Measurements from ENCODE around the gene ACTA1.
"Not testable (repeated sequence)": the region's sequence is repeated elsewhere in the genome, so short reads cannot be mapped to it uniquely, and the experiment has no call there.

Gene ACTA1

GRCh38 chr1:229434005-229434640 lies at the start of gene ACTA1:
TSS of gene ACTA1 (minus strand) at chr1:229434094. CDS start at chr1:229433115, 979 bp downstream.
- DNase-seq (ENCODE audit: low read depth in 2 of 2): no peak

GRCh38 chr1:229482511-229482910 lies 48.6 kb upstream of the ACTA1 start:
- DNase-seq (ENCODE audit: low read depth in 2 of 2): no peak

- DNase-seq (ENCODE audit: low read depth in 2 of 2): no peak
Measured at GRCh38 chr1:229480495-229480894, 46.6 kb upstream of the ACTA1 start.

- no peak for DNase-seq (ENCODE audit: low read depth in 2 of 2)
Measured at GRCh38 chr1:229479660-229480399, 45.9 kb upstream of the ACTA1 start.

GRCh38 chr1:229478852-229479251 lies 45.0 kb upstream of the ACTA1 start:
- no peak for DNase-seq (ENCODE audit: low read depth in 2 of 2)

GRCh38 chr1:229475859-229476258 lies 42.0 kb upstream of the ACTA1 start:
- DNase-seq (ENCODE audit: low read depth in 2 of 2): not testable (repeated sequence)

GRCh38 chr1:229474509-229474908 lies 40.6 kb upstream of the ACTA1 start:
- no peak for DNase-seq (ENCODE audit: low read depth in 2 of 2)

GRCh38 chr1:229471175-229471574 lies 37.3 kb upstream of the ACTA1 start:
- no peak for DNase-seq (ENCODE audit: low read depth in 2 of 2)

GRCh38 chr1:229470406-229471043 lies 36.6 kb upstream of the ACTA1 start:
- DNase-seq (ENCODE audit: low read depth in 2 of 2): no peak

- DNase-seq (ENCODE audit: low read depth in 2 of 2): no peak
Measured at GRCh38 chr1:229466887-229467286, 33.0 kb upstream of the ACTA1 start.

GRCh38 chr1:229464672-229465071 lies 30.8 kb upstream of the ACTA1 start:
- no peak for DNase-seq (ENCODE audit: low read depth in 2 of 2)

- no peak for DNase-seq (ENCODE audit: low read depth in 2 of 2)
Measured at GRCh38 chr1:229461032-229461668, 27.3 kb upstream of the ACTA1 start.

- no peak for DNase-seq (ENCODE audit: low read depth in 2 of 2)
Measured at GRCh38 chr1:229459815-229460214, 25.9 kb upstream of the ACTA1 start.

- DNase-seq (ENCODE audit: low read depth in 2 of 2): no peak
Measured at GRCh38 chr1:229457436-229457835, 23.5 kb upstream of the ACTA1 start.

- no peak for DNase-seq (ENCODE audit: low read depth in 2 of 2)
Measured at GRCh38 chr1:229456016-229456415, 22.1 kb upstream of the ACTA1 start.

- no peak for DNase-seq (ENCODE audit: low read depth in 2 of 2)
Measured at GRCh38 chr1:229454056-229454455, 20.2 kb upstream of the ACTA1 start.

GRCh38 chr1:229452956-229453801 lies 19.3 kb upstream of the ACTA1 start:
- DNase-seq (ENCODE audit: low read depth in 2 of 2): no peak

GRCh38 chr1:229448845-229449244 lies 15.0 kb upstream of the ACTA1 start:
- DNase-seq (ENCODE audit: low read depth in 2 of 2): no peak

- no peak for DNase-seq (ENCODE audit: low read depth in 2 of 2)
Measured at GRCh38 chr1:229448354-229448753, 14.5 kb upstream of the ACTA1 start.

GRCh38 chr1:229447809-229448252 lies 13.9 kb upstream of the ACTA1 start:
- DNase-seq (ENCODE audit: low read depth in 2 of 2): no peak

GRCh38 chr1:229445828-229446227 lies 11.9 kb upstream of the ACTA1 start:
- no peak for DNase-seq (ENCODE audit: low read depth in 2 of 2)
